ENCODE data around the gene NCLN. TPM values are rescaled to one million over a fixed set of nuclear protein-coding genes. Genes with fewer than 3 reads are reported as not detected.

Gene NCLN
- total and polyA plus RNA-seq, 9 of the 15 experiments (the other 6 are each of a cell fraction or from before 2014, with no cell fraction given) = 3.8 to 126 (median 39.6) TPM

GRCh38 chr19:3178973-3179738 is 6.6 kb upstream of the NCLN start (continued):
- TF ChIP-seq ZNF12 (CRISPR knock-in tag; IDR thresholded peaks at IDR 0.05) (no peak), NCOR1 (IDR thresholded peaks at IDR 0.05) (no peak), SAFB2 (IDR thresholded peaks at IDR 0.05; ENCODE audit: borderline replicate concordance, low read depth, low read length, severe bottlenecking) (no peak), ZNF583 (CRISPR knock-in tag; IDR thresholded peaks at IDR 0.05) (no peak), TFAP4 (CRISPR knock-in tag; IDR thresholded peaks at IDR 0.05; ENCODE audit: borderline replicate concordance) (no peak), NCOA4 (IDR thresholded peaks at IDR 0.05; ENCODE audit: partially characterized antibody) (no peak), RFX1 (IDR thresholded peaks at IDR 0.05) (no peak), ZMIZ1 (IDR thresholded peaks at IDR 0.05; ENCODE audit: low read depth in 2 of 2, low read length in 2 of 2) (no peak), ZFPM2 (CRISPR knock-in tag; IDR thresholded peaks at IDR 0.05) (no peak)
